Measurements from ENCODE around the gene SECISBP2. TPM values are rescaled to one million over a fixed set of nuclear protein-coding genes. Genes with fewer than 3 reads are reported as not detected.

The SECISBP2 gene
- total and polyA plus RNA-seq, 2 of the 13 experiments (the other 11 are each of a cell fraction or from before 2014, with no cell fraction given) = 32.4 to 38.0 TPM

- TF ChIP-seq ARNTL (CRISPR knock-in tag; IDR thresholded peaks at IDR 0.05) (peak; percentile 63), ZNF572 (CRISPR knock-in tag; IDR thresholded peaks at IDR 0.05) (no peak), ZBTB39 (CRISPR knock-in tag; IDR thresholded peaks at IDR 0.05) (no peak; the same call in 1 of the 2 replicates), ZIK1 (CRISPR knock-in tag; IDR thresholded peaks at IDR 0.05; ENCODE audit: borderline replicate concordance, low read depth) (0 out of 2 replicates have a peak, but pooled peaks have one; percentile 6), ZFP36L1 (CRISPR knock-in tag; IDR thresholded peaks at IDR 0.05) (no peak; the same call in 1 of the 2 replicates), HOMEZ (CRISPR knock-in tag; IDR thresholded peaks at IDR 0.05; ENCODE audit: low read depth) (peak; percentile 23; the same call in 1 of the 2 replicates), BCL3 (CRISPR knock-in tag; IDR thresholded peaks at IDR 0.05) (0 out of 2 replicates have a peak, but pooled peaks have one; percentile 30), ZNF646 (CRISPR knock-in tag; IDR thresholded peaks at IDR 0.05) (peak; percentile 71; the same call in 1 of the 2 replicates), CENPBD1 (CRISPR knock-in tag; IDR thresholded peaks at IDR 0.05; ENCODE audit: borderline replicate concordance, low read depth) (no peak), HNRNPK (IDR thresholded peaks at IDR 0.05; ENCODE audit: low read depth, low read length, poor library complexity, severe bottlenecking) (no peak), ZFP1 (CRISPR knock-in tag; IDR thresholded peaks at IDR 0.05) (0 out of 2 replicates have a peak, but pooled peaks have one; percentile 75), AHR (CRISPR knock-in tag; IDR thresholded peaks at IDR 0.05) (no peak), MLX (CRISPR knock-in tag; IDR thresholded peaks at IDR 0.05) (peak; percentile 75)
Observed at GRCh38 chr9:89350988-89351557, 32.8 kb downstream of the SECISBP2 start (continued).
